ENCODE results near the gene LRCOL1.

LRCOL1 gene

GRCh38 chr12:132581348-132582057 lies 28.9 kb downstream of the LRCOL1 start:
- no peak for DNase-seq

DNA sequence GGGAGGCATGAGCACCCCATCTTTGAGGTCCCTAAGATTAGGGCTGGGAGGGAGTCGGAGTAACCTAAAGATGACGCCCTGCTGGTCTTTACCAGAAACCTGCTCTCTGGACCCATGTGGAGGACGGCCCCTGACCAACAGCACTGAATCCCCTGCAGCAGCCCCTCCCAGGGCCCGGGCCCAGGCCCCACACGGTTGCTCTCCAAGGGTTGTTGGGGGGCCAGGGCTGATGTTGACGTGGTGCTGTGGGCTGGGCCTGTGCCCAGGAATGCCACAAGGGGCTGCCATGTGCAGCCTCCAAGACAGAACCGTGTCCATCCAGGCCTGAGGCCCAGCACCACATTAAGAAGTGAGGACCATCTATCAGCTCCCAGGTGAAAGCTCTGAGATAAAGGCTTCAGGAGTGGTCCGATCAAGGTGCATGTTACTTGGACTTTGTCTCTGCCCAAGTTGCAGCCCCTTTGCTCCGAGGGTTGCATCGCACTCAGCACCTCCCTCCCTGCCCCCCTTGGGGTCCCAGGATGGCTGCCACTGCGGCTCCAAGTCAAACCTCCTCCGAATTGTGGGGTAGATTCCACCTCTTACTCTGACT lies 29.6 kb downstream of the LRCOL1 start:
- no peak for DNase-seq

DNA sequence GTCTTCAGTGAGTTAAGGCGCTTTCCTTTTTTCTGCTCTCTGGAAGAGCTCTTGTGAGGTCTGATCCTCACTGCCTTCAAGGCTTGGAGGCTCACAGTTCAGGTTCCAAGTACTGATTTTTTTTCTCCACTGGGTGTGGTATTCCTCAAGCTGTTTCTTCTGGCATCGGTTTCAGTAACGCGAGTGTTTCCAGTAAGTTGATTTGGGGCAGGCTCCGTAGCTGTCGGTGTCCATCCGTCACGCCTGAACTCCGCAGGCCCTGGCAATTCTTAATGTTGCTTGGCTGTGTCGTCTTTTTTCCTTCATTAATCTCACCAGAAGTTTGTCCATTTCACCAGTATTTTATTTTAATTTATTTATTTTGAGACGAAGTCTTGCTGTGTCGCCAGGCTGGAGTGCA lies 30.6 kb downstream of the LRCOL1 start:
- DNase-seq = no peak

DNA sequence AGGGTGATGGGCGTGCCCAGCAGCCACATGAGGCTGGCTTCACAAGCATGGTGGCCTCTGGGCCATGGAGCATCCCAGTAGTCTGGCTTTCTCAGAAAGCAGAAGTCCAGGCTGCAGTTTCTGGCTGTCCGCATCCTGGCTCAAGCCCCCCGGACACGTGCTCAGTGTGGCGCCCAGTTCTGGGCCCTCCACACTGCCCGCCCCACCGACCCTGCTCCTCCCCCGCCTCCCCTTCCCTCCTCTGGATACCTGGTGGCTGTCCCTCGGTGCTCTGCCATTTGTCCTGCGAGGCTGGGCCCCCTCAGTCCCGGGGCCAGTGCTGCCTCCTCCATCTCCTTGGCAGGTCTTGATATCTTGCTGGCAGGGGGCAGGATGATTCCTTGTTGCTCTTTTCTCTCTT lies 31.6 kb downstream of the LRCOL1 start:
- DNase-seq = no peak

- no peak for DNase-seq
Observed at GRCh38 chr12:132578118-132578517, 32.3 kb downstream of the LRCOL1 start.

- DNase-seq = no peak
Observed at GRCh38 chr12:132577191-132577920, 33.0 kb downstream of the LRCOL1 start.

- DNase-seq = no peak
Observed at GRCh38 chr12:132576701-132577100, 33.7 kb downstream of the LRCOL1 start.

GRCh38 chr12:132575661-132576060 lies 34.7 kb downstream of the LRCOL1 start:
- no peak for DNase-seq

DNA sequence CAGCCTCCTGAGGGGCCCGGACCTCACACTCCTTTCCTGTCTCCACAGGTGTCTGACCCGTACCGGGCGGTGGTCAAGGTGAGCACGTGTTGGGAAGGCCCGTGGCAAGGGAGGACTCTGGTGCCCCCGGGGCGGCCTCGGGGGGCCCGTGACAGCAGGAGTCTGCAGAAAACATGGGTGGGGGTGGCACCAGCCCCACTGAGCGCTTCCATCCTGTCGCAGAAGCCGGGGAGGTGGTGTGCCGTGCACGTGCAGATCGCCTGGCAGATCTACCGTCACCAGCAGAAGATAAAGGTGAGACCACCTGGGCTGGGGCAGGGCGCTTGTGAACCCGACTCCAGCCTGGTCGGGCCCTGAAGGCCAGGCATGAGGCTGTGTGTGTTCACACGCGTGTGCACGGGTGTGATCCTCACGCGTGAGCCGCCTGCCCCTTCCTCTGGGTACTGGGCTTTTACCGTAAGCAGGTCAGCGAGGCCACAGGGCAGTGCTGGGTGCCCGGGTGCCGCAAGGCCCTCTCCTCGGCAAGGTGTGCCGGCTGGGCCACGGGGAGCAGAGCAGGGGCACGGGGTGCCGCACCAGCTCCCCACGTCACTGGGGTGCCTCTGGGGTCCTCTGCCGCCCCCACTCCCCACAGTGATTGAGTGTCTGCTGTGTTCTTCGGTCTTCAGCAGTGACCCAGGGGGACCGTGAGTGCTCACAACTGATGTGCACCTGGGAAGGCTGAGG lies 35.9 kb downstream of the LRCOL1 start:
- no peak for DNase-seq

- no peak for DNase-seq
Observed at GRCh38 chr12:132572801-132573760, 37.3 kb downstream of the LRCOL1 start.

- no peak for DNase-seq
Observed at GRCh38 chr12:132572106-132572505, 38.3 kb downstream of the LRCOL1 start.

DNA sequence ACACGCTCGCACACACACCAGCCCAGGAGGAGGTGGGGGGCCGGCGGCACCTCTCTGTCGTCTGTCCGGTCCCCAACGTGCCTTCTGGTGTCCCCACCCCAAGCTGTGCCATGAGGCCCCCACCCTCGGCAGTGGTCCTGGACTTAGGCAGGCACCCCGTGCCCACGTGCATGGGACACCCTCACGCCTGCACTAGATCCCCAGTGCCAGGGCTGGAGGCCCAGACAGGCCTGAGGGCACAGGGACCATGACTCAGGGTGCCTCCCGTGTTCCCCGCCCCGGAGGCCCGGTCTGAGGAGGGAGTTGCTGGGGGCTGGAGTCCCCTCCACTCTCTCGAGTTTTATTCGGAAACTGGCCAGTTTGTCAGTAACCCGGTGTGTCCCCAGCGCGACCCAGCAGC lies 38.8 kb downstream of the LRCOL1 start:
- DNase-seq = no peak

- DNase-seq = no peak
Observed at GRCh38 chr12:132571051-132571450, 39.3 kb downstream of the LRCOL1 start.

DNA sequence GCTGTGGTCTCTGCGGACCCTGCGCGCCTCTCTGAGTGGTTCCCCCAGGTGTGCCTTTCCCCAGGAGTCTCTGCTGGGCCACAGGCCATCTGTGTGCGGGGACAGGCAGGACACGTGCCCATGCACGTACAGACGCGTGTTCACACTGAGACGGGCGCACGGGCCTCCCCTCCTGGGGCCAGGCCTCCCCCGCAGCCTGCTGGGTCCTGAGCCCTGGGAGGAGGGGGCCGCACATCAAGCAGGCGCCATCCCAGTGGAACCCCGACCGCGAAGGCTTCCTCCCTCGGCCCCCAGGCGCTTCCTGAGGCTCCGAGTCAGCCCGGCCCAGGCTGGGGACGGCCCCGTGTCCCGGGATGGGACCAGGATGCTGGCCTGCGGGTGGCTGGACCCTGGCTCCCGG lies 39.7 kb downstream of the LRCOL1 start:
- DNase-seq = no peak

DNA sequence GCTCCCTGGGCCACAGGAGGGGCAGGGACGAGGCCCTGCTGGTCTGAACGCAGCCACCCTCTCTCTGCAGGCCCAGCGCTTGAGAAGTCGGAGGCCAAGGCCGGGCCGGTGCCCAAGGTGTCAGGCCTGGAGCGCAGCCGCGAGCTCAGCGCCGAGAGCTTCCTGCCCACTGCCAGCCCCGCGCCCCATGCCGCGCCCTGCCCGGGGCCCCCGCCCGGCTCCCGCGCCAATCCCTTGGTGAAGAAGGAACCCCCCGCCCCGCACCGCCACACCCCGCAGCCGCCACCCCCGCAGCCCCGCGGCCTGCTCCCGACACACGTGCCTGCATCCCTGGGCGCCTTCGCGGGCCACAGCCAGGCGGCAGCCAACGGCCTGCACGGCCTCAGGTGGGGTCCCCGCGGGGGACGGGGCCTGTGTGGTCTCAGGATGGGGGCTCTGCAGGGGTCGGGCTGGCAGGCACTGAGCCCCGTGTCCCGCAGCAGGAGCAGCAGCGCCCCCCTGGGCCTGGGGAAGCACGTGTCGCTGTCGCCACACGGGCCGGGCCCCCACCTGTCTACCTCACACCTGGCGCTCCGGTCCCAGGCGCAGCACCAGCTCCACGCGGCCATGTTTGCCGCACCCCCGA lies 40.4 kb downstream of the LRCOL1 start:
- no peak for DNase-seq

- no peak for DNase-seq
Observed at GRCh38 chr12:132568826-132569480, 41.4 kb downstream of the LRCOL1 start.

- no peak for DNase-seq
Observed at GRCh38 chr12:132568301-132568700, 42.1 kb downstream of the LRCOL1 start.

GRCh38 chr12:132566516-132567131 lies 43.8 kb downstream of the LRCOL1 start:
- no peak for DNase-seq

DNA sequence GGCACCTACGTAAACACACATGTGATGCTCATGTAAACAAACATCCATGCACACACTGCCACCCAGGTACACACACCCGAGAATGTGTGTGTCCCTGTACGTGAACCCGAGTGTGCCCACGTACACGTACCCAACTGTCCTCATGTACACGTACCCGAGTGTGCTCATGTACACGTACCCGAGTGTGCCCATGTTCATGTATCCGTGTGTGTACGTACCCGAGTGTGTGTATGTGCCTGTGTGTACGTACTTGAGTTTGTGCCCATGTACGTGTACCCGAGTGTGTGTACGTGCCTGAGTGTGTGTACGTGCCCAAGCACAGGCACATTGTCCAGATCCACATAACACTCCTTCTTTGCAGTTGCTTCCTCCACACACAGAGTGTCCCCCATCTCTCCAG lies 45.0 kb downstream of the LRCOL1 start:
- DNase-seq = no peak

GRCh38 chr12:132563911-132564310 lies 46.5 kb downstream of the LRCOL1 start:
- no peak for DNase-seq

GRCh38 chr12:132562489-132563021 lies 47.8 kb downstream of the LRCOL1 start:
- DNase-seq = no peak

All from NCI-H2029 treated with DMSO at 0.1 percent for 48 hours (cell line).